NCI-H226 (cell line): ENCODE measurements around the gene MIER2.

ENCODE experiments used
- DNase-seq: peaks from one replicate; pipeline ENCODE4 v3.0.0-alpha.2; 2015

The MIER2 gene

GRCh38 chr19:328025-328505 is 16.5 kb downstream of the MIER2 start:
- DNase-seq = no peak

DNA sequence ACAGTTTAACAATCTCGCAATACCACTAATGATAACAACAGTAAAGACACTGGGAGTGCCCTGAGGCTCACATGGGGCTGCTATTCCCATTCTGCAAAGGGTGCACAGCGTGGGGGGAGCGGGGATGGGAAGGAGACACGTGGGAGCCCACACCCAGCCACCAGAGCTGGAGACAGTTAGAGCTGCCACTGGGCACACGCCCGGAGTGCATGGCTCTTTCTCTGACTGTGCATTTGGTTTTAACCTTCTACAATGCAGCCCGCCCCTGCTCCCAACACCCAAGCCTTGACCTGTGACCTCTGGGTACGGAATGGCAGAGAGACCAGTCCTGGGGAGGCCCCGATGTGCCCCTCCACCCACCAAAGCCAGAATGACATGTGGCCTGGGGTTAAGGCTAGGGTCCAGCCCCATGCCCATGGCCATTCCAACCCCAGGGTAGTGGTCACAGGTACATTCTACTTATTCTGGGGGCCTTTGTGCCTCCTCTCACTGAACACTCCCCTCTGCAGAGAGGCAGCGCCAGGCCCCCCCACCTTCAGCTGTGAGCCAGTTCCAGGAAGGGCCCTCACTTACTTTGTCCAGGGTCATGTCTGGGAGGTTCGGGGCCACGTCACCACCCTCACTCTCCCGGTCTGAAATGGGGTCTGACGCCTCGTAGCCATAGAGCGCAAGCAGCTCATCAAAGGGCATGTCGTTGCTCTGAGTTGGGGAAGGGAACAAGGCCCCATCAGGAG is 17.1 kb downstream of the MIER2 start:
- no peak for DNase-seq

DNA sequence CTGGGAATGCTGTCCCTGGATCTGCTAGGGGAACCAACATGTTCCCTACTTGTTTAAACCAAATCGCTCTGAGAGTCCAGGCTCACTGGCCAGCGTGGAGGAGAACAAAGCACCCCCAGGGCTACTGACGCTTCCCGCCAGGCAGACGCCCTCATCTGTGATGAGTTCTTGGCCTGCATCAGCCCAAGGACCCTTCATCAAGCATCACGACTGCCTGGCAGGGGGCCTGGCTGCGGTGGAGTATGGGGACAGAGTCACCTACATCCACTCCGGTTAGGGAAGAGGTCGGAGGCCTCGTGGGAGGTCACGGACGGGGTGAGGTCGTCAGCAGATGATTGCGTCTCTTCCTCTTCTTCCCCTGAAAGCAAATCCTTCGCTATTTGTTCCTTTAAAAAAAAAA is 17.7 kb downstream of the MIER2 start:
- no peak for DNase-seq

DNA sequence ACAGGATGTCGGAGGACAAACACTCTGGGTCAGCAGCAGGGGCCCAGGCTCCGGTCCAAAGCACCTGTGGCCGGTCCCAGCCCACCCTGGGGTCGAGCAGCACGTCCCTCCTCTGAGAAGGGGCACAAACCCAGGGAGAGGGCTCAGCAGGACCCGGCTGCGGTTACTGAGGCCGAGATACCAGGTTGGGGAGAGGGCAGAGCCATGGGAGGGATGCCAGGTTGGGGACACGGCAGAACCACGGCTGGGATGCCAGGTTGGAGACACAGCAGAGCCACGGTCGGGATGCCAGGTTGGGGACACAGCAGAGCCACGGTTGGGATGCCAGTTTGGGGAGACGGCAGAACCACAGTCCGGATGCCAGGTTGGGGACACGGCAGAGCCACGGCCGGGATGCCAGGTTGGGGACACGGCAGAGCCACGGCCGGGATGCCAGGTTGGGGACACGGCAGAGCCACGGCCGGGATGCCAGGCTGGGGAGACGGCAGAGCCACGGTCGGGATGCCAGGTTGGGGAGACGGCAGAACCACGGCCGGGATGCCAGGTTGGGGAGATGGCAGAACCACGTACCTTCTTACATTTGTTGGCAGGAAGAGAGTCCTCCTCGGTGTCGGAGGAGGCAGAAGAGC is 18.5 kb downstream of the MIER2 start:
- no peak for DNase-seq

DNA sequence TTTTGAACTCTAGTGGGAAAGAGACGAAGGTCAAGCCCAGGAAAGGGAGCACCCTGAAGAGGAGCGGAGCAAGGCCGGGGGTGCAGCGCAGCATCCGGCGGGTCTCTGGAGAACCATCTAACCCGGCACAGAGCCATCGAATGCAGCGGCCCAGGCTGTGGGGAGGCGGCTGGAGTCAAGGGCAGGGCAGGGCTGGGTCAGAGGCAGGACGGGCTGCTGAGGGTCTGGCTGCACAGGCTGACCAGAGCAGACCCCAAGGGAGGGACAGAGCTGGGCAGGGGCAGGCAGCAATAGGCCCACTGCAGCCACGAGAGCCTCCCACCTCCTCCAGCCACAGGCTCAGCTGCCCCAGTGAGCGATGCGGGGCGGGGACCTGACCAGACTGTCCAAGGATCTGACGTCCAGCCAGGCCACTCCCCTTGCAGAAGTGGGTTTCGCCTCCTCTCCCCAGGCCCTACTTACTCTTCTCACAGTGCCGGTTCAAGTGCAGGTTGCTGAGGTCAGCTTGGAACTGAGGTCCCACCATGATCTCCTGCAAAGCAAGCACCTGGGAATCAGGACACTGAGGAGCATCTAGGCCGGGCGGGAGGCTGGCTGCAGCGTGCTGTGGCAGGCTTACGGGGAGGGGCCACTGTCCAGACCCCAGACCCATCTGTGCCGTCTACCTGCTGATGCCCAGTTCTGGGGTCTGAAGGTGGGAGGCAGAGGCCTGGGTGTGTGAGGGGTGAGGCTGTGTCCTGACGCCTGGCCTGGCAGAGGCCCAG is 19.2 kb downstream of the MIER2 start:
- no peak for DNase-seq

GRCh38 chr19:324716-325115 is 19.9 kb downstream of the MIER2 start:
- DNase-seq = no peak

GRCh38 chr19:322616-323015 is 22.0 kb downstream of the MIER2 start:
- no peak for DNase-seq

DNA sequence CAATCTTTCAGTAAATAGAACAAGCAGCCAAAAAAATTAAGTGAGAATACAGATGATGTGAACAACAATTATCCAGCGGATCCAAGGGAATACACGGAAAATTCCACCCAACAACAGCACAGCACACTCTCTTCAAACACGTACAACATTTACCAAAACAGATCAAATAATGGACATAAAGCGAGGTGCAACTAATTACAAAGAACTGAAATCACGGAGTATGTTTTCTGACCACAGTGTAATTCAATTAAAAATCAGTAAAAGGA is 26.2 kb downstream of the MIER2 start:
- no peak for DNase-seq

- DNase-seq = no peak
Observed at GRCh38 chr19:317710-318508, 26.7 kb downstream of the MIER2 start.

GRCh38 chr19:315811-316210 is 28.8 kb downstream of the MIER2 start:
- DNase-seq = no peak

- DNase-seq = no peak
Observed at GRCh38 chr19:313988-314815, 30.4 kb downstream of the MIER2 start.

GRCh38 chr19:313169-313987 is 31.2 kb downstream of the MIER2 start:
- DNase-seq = no peak

DNA sequence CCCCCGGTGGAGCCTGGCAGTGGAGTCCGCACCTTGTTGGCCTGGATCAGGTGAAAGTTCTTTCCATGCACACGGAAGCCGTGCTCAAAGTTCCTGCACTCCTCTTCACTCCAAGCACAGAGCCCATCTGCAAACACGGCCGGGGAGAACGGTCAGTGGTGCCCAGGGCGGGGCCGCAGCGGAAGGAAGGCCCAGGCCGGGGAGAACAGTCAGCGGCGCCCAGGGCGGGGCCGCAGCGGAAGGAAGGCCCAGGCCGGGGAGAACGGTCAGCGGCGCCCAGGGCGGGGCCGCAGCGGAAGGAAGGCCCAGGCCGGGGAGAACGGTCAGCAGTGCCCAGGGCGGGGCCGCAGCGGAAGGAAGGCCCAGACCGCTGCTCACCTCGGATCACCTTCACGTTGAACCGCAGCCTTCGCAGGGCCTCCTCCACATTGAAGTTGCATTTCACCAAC is 32.8 kb downstream of the MIER2 start:
- no peak for DNase-seq

- DNase-seq = no peak
Observed at GRCh38 chr19:310781-311496, 33.7 kb downstream of the MIER2 start.

DNA sequence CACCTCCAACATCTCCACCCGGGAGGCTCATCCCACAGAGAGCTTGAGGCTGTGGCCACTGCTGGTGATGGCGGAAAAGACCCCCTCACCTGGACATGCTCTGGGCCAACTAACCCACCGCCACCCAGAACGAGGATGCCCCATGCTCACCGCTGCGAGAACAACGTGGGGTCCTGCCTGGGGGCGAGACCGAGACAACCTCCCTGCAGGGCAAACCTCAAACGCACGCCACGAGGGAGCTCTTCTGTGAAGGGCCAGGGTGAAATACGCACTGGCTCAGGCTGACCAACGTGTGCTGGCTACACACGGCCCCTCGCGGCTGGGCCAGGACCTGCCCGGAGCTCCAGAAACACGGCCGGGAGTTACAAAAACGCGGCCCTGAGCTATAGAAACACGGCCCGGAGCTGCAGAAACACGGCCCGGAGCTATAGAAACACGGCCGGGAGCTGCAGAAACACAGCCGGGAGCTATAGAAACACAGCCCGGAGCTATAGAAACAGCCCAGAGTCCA is 34.4 kb downstream of the MIER2 start:
- no peak for DNase-seq

DNA sequence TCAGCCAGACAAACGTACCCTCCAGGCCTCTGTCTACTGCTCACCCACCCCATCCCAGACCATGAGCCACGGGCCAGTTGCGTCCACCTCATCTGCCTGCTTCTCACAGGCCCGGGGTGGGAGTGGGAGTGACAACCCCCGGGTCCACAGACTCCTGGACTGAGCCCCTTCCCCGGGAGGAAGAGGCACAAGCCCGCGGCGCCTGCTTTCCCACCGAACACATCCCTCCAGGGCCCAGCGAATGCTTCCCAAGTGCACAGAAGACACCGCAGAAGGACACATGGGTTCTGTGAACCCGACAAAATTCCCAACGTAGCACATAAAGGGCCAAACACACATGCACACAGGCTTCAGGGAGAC is 35.4 kb downstream of the MIER2 start:
- no peak for DNase-seq

DNA sequence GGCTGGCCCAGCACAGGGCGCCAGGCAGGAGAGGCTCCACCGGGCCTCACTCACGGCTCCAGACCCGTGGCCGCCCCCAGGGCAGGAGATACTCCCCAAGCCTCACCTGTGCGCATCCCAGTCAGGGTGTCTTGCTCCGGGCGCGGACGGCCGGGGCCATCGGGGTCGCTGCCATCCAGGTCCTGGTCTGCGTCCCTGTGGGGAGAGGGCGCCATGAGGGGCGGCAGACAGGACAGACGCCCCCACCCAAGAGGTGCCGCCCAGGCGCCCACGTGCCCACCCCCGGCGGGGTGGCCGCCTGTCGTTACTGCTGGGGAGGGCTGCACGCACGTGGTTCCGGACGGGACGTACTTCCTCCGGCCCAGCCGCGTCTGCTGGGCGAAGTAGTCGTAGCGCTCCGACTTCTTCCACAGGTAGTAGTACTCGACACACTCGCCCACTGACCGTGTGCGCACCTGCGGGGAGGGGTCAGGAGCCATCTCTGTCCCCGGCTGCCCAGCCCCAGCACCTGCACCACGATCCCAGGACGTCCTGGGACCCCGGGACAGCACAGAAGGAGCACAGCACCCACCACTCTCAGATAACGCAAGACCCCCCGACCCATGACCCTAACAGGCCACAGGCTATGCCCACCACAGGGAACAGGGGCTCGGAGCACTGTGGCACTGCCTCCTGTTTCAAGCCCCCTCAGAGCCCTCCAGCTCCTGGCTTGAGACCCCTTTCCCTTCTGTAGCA is 36.0 kb downstream of the MIER2 start:
- DNase-seq = no peak

DNA sequence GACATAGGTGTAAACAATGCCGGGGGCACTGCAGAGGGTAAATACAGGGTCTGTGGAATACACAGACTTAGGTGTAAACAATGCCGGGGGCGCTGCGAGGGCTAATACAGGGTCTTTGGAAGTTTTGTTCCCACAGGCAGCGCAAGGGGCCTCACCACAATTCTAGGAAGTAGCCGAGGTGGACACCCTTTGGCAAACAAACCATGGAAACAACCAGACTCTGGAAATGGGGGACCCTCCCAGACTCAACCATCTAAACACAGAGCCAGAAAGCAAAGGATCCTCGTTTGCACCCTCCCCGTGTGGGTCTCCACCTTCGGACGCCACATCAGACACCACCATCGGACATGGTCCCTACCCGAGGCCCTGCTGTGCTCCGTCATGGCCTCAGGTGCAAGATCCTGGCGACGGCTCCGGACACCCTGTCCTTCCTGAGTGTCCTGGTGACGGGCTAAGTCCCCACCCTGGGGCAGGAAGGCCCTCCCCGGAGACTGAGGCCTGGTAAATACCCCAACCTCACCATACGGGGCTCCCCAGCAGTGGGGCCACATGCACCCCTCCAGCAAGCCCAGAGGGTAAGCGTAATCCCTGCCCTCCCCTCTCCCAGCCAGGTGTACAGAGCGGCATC is 36.7 kb downstream of the MIER2 start:
- no peak for DNase-seq

- DNase-seq = no peak
Observed at GRCh38 chr19:307111-307531, 37.5 kb downstream of the MIER2 start.
